GM21825 (cell line): ENCODE data around the gene C12orf60.

ENCODE experiments used
- ATAC-seq: cut with Tn5 transposase; IDR thresholded peaks from one replicate; pipeline ENCODE4 v1.9.1; 2021; ENCODE audit warnings: mild to moderate bottlenecking, moderate library complexity; ENCODE audit not compliant: unreplicated experiment

The C12orf60 gene

GRCh38 chr12:14833952-14834351 lies 30.5 kb downstream of the C12orf60 start:
- ATAC-seq = no peak

- ATAC-seq = no peak
Observed at GRCh38 chr12:14834509-14834908, 31.0 kb downstream of the C12orf60 start.

- no peak for ATAC-seq
Observed at GRCh38 chr12:14836336-14837210, 33.1 kb downstream of the C12orf60 start.

- no peak for ATAC-seq
Observed at GRCh38 chr12:14839262-14839661, 35.8 kb downstream of the C12orf60 start.

GRCh38 chr12:14840616-14841015 lies 37.1 kb downstream of the C12orf60 start:
- ATAC-seq = no peak

- no peak for ATAC-seq
Observed at GRCh38 chr12:14841761-14842160, 38.3 kb downstream of the C12orf60 start.

- no peak for ATAC-seq
Observed at GRCh38 chr12:14842315-14842714, 38.8 kb downstream of the C12orf60 start.

GRCh38 chr12:14843425-14843887 lies 40.0 kb downstream of the C12orf60 start, which contains the start of gene ART4:
TSS of gene ART4 (minus strand) at chr12:14843526. CDS start at chr12:14843113, 413 bp downstream.
- ATAC-seq = no peak

- ATAC-seq = no peak
Observed at GRCh38 chr12:14844401-14844800, 40.9 kb downstream of the C12orf60 start.

GRCh38 chr12:14845350-14845750 lies 41.9 kb downstream of the C12orf60 start:
- no peak for ATAC-seq

- no peak for ATAC-seq
Observed at GRCh38 chr12:14846042-14846587, 42.6 kb downstream of the C12orf60 start.

GRCh38 chr12:14846876-14847580 lies 43.6 kb downstream of the C12orf60 start:
- ATAC-seq = no peak

GRCh38 chr12:14849661-14850060 lies 46.2 kb downstream of the C12orf60 start:
- no peak for ATAC-seq

GRCh38 chr12:14850929-14851663 lies 47.6 kb downstream of the C12orf60 start:
- peak; percentile 47 for ATAC-seq

- no peak for ATAC-seq
Observed at GRCh38 chr12:14852880-14853279, 49.4 kb downstream of the C12orf60 start.

GRCh38 chr12:14853961-14854360 lies 50.5 kb downstream of the C12orf60 start:
- ATAC-seq = no peak

- ATAC-seq = no peak
Observed at GRCh38 chr12:14854586-14855183, 51.2 kb downstream of the C12orf60 start.

- ATAC-seq = no peak
Observed at GRCh38 chr12:14858513-14858912, 55.0 kb downstream of the C12orf60 start.

- ATAC-seq = no peak
Observed at GRCh38 chr12:14860490-14860889, 57.0 kb downstream of the C12orf60 start.

GRCh38 chr12:14868916-14869506 lies 65.5 kb downstream of the C12orf60 start:
- ATAC-seq = no peak
